A673 (cell line): ENCODE data around the gene CACNA2D3.

Source experiments
- CTCF ChIP-seq: fragments of 300-800, 200-600 bp; sonication (generic); conservative IDR thresholded peaks from 2 replicates; pipeline ENCODE4 v1.5.1; 2017; ENCODE audit warnings: low read depth, mild to moderate bottlenecking, antibody characterized with exemption, low read length, moderate library complexity, mixed read lengths
- EZH2 ChIP-seq: fragments of 200-600 bp; sonication (generic); IDR thresholded peaks from 2 replicates; pipeline ENCODE4 v1.6.1; 2017; ENCODE audit warnings: borderline replicate concordance, low read depth, mild to moderate bottlenecking, mixed read lengths, antibody characterized with exemption, low read length; ENCODE audit not compliant: poor library complexity, severe bottlenecking

GRCh38 chr3:54225841-54226528 is 103.6 kb downstream of the CACNA2D3 start:
- TF ChIP-seq CTCF (no peak), EZH2 (no peak)
